Measurements from ENCODE around the gene UBE2V1.

The UBE2V1 gene

DNA sequence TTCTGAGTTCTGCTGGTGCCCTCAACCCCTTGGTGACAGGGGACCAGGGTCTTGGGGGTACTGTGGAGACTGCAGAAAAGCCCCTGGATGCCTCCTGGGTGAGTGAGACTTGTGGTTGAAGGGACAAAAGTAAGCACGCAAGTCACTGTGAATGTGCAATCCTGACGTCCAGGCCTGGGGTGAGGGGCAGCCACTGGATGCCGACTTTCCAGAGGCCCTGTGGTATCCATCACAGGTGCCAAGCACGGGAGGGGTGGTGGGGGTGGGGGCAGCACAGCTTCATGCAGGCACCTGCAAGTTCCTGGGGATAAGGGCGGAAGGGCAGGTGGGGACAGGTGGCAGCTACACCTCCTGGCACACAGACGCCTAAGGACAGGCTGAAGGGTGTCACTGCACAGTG lies 20.1 kb upstream of the UBE2V1 start:
- Histone ChIP-seq H3K27me3 (ENCODE audit: control insufficient read depth, insufficient read depth, low read length) (no peaks in the 10 kb centered on the region), H3K9me3 (ENCODE audit: control insufficient read depth, low read length) (no peaks in the 10 kb centered on the region), H3K36me3 (ENCODE audit: control insufficient read depth, insufficient read depth, low read length) (peaks cover 20% of the 10 kb centered on the region), H3K4me1 (ENCODE audit: control insufficient read depth, insufficient read depth, low read length) (peaks cover 14% of the 10 kb centered on the region), H3K9ac (ENCODE audit: low read length) (no peak overlapping the region), H3K4me3 (ENCODE audit: low read length) (no peak overlapping the region)

DNA sequence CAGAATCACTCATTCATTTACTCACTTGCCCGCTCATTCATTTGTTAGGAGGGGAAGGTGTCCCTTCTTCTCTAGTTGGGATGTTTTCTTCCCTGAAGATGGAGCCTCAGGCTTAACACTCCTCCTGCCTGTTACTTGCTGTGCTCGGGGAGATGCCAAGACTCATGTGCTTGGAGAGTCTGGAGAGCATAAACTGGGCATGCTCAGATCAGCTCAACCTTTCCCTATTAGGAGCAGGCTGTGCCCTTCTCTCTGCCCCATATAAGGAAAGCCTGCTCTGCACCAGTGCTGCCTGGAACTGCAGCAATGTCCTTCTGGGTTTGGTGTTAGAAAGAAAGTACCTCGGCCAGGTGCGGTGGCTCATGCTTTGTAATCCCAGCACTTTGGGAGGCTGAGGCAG lies 18.0 kb upstream of the UBE2V1 start:
- Histone ChIP-seq H3K36me3 (ENCODE audit: control insufficient read depth, insufficient read depth, low read length) (peaks cover 24% of the 10 kb centered on the region), H3K4me1 (ENCODE audit: control insufficient read depth, insufficient read depth, low read length) (peaks cover 27% of the 10 kb centered on the region), H3K9ac (ENCODE audit: low read length) (no peak overlapping the region), H3K4me3 (ENCODE audit: low read length) (no peak overlapping the region), H3K9me3 (ENCODE audit: control insufficient read depth, low read length) (no peaks in the 10 kb centered on the region), H3K27me3 (ENCODE audit: control insufficient read depth, insufficient read depth, low read length) (no peaks in the 10 kb centered on the region)

DNA sequence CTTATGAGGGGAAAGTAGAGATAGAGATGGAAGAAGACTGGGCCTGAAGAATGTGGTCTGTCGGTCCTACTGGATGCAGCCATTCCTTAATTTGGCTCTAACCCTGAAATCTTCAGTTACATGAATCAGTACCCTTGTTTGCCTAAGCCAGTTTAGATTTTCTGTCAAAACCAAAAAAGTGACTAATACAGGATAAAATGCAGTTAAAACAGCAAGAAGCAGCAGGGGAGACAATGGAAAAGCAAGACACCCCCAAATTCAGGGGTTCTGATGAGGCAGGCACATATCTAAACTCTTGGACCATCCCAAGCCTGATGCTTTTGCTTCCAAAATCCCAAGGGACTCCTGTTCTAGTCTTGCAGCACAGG lies 17.4 kb upstream of the UBE2V1 start:
- Histone ChIP-seq H3K4me3 (ENCODE audit: low read length) (no peak overlapping the region), H3K4me1 (ENCODE audit: control insufficient read depth, insufficient read depth, low read length) (peaks cover 27% of the 10 kb centered on the region), H3K9ac (ENCODE audit: low read length) (no peak overlapping the region), H3K27me3 (ENCODE audit: control insufficient read depth, insufficient read depth, low read length) (no peaks in the 10 kb centered on the region), H3K36me3 (ENCODE audit: control insufficient read depth, insufficient read depth, low read length) (peaks cover 24% of the 10 kb centered on the region), H3K9me3 (ENCODE audit: control insufficient read depth, low read length) (no peaks in the 10 kb centered on the region)

DNA sequence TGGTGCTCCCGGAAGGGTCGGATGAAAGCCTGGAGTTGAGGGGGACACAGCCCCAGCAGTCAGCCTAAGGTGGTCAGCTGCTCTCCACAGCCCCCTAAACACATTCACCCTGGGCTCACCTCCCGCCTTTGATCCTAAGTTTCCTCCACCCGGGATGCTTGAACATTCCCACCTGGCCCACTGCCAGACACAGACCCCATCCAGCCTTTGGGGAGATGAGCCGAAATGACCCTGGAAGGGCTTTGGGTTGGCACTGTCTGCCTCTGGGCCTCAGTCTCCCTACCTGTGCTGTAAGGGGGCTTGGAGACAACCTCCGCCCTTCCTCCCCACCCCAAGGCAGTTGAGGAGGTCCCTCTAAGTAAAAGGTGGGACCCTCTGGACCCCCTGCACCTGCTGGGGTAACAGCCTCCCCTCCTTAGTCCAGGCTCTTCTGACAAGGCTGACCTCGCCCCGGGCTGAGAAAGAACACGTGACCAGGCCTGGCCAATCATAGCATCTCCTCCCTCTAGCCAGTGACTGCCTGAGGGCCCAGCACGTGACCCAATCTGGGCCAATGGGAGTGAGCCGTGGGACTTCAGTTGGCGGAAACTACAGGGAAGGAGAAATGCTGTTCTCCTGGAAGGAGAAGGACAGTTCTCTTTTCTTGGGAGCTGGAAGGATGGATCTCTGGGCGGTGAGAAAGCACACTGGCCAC lies 16.9 kb upstream of the UBE2V1 start:
- Histone ChIP-seq H3K4me1 (ENCODE audit: control insufficient read depth, insufficient read depth, low read length) (peaks cover 27% of the 10 kb centered on the region), H3K4me3 (ENCODE audit: low read length) (no peak overlapping the region), H3K27me3 (ENCODE audit: control insufficient read depth, insufficient read depth, low read length) (no peaks in the 10 kb centered on the region), H3K36me3 (ENCODE audit: control insufficient read depth, insufficient read depth, low read length) (peaks cover 24% of the 10 kb centered on the region), H3K9ac (ENCODE audit: low read length) (no peak overlapping the region), H3K9me3 (ENCODE audit: control insufficient read depth, low read length) (no peaks in the 10 kb centered on the region)

DNA sequence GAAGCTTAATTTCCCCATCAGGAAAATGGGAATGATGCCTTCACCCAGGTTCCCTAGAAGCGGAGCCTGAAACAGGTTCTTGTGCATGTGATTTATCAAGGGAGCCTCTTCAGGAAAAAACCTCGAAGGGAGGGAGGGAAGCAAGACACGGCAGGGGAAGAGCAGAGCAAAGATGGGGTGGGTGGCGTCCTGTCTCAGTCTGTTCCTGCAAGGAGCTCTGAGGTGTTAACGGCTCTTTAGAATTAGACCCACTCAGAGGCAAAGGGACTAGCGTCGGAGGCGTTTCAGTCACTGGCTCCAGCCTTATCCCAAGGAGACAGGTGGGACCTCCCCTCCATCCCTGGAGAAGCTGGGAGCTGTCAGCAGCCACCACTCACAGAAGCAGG lies 15.6 kb upstream of the UBE2V1 start:
- H3K9ac ChIP-seq (ENCODE audit: low read length) = no peak overlapping the region
- peaks cover 24% of the 10 kb centered on the region for H3K36me3 ChIP-seq (ENCODE audit: control insufficient read depth, insufficient read depth, low read length)
- no peaks in the 10 kb centered on the region for H3K27me3 ChIP-seq (ENCODE audit: control insufficient read depth, insufficient read depth, low read length)
- peaks cover 27% of the 10 kb centered on the region for H3K4me1 ChIP-seq (ENCODE audit: control insufficient read depth, insufficient read depth, low read length)
- no peaks in the 10 kb centered on the region for H3K9me3 ChIP-seq (ENCODE audit: control insufficient read depth, low read length)
- no peak overlapping the region for H3K4me3 ChIP-seq (ENCODE audit: low read length)

DNA sequence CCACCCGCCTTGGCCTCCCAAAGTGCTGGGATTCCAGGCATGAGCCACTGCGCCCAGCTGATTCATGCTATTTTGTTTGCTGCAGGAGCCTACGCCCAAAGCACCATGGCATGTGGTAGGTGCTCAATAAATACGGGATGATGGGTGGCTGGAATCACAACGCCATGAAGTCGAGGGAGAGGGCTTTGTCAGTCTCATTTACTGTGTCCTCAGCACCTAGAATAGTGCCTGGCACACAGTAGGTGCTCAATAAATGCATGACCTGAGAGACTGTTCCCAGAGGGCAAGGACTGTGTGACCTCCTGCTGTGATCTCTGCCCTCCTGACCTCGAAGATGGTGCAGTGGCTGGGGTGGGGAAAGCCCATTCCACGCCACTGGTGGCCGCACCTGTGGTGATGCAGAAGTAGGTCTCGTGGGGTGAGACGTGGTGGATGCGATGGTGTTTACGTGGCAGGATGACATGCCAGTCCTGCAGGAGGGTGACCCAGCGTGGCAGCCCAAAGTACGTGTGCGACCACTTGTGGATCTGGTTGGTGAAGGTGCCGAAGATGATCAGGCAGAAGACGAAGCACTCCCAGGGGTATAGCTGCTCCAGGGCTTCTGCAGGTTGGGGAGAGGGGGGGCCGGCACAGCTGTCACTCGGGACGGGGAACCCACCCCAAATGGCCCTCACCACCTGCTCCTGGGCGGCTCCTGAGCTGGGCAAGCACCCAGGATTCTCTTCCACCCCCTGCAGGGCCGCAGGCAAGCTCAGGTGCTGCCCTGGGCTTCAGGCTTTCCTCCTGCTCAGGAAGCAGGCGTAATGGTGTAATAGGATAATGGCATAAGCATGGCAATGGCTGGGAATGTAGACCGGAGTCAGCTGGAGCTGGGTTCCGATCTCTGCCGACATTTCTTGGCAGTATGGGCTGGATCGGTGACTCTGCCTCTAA lies 14.9 kb upstream of the UBE2V1 start:
- Histone ChIP-seq H3K4me3 (ENCODE audit: low read length) (no peak overlapping the region), H3K9me3 (ENCODE audit: control insufficient read depth, low read length) (no peaks in the 10 kb centered on the region), H3K4me1 (ENCODE audit: control insufficient read depth, insufficient read depth, low read length) (peaks cover 27% of the 10 kb centered on the region), H3K27me3 (ENCODE audit: control insufficient read depth, insufficient read depth, low read length) (no peaks in the 10 kb centered on the region), H3K36me3 (ENCODE audit: control insufficient read depth, insufficient read depth, low read length) (peaks cover 24% of the 10 kb centered on the region), H3K9ac (ENCODE audit: low read length) (no peak overlapping the region)

DNA sequence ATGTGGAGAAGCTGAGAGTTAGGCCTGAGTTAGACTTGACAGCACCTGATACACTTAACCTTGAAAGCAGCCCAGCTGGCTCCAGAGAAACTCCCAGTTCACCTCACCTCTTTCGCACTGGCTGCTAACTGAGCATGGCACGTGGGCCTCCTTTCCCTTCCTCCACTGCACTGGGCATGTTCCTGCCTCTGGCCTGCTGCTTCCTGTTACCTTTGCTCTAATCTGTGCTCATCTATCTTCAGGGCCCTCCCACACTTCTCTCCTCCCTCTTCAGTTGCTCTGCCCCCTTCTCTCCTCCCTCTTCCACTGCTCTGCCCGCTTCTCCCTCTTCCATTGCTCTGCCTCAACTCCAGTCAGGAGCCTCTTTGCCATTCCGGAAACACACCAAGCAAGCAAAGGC lies 13.7 kb upstream of the UBE2V1 start:
- Histone ChIP-seq H3K4me1 (ENCODE audit: control insufficient read depth, insufficient read depth, low read length) (peaks cover 25% of the 10 kb centered on the region), H3K27me3 (ENCODE audit: control insufficient read depth, insufficient read depth, low read length) (no peaks in the 10 kb centered on the region), H3K4me3 (ENCODE audit: low read length) (no peak overlapping the region), H3K9ac (ENCODE audit: low read length) (no peak overlapping the region), H3K36me3 (ENCODE audit: control insufficient read depth, insufficient read depth, low read length) (peaks cover 24% of the 10 kb centered on the region), H3K9me3 (ENCODE audit: control insufficient read depth, low read length) (no peaks in the 10 kb centered on the region)

DNA sequence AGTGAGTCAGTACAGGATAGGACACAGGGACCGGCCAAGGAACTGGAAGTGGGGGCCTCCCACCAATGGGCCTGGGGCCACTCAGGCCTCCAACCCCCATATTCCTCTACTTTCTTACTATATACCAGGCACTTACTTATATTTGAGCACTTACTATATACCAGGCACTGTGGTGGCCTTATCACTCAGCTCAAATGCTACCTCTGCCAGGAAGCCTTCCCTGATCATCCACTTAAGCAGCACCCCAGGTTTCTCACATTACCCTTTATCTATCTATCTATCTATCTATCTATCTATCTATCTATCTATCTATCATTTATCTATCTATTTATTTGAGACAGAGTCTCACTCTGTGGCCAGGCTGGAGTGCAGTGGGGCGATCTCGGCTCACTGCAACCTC lies 12.3 kb upstream of the UBE2V1 start:
- no peak overlapping the region for H3K4me3 ChIP-seq (ENCODE audit: low read length)
- H3K9ac ChIP-seq (ENCODE audit: low read length) = no peak overlapping the region
- no peaks in the 10 kb centered on the region for H3K9me3 ChIP-seq (ENCODE audit: control insufficient read depth, low read length)
- H3K4me1 ChIP-seq (ENCODE audit: control insufficient read depth, insufficient read depth, low read length) = peaks cover 26% of the 10 kb centered on the region
- H3K27me3 ChIP-seq (ENCODE audit: control insufficient read depth, insufficient read depth, low read length) = no peaks in the 10 kb centered on the region
- peaks cover 18% of the 10 kb centered on the region for H3K36me3 ChIP-seq (ENCODE audit: control insufficient read depth, insufficient read depth, low read length)

DNA sequence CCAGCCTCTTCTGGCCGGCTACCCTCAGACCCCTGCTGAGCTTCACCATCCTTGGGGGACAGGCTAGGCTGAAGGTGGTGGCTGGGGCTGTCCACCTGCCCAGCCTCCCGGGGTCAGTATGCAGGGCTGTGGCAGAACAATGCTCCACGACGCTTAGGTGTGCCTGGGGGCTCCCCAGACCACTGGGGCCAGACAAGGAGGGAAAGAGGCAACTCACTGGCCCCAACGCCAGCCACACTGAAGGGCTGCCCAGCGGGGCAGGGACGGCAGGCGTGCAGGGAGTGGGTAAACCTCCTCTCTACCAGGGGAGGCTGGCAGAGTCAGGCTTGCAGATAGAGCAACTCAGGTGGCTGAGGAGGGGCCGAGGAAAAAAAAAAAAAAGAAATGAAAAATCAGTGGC lies 11.5 kb upstream of the UBE2V1 start:
- H3K27me3 ChIP-seq (ENCODE audit: control insufficient read depth, insufficient read depth, low read length) = no peaks in the 10 kb centered on the region

DNA sequence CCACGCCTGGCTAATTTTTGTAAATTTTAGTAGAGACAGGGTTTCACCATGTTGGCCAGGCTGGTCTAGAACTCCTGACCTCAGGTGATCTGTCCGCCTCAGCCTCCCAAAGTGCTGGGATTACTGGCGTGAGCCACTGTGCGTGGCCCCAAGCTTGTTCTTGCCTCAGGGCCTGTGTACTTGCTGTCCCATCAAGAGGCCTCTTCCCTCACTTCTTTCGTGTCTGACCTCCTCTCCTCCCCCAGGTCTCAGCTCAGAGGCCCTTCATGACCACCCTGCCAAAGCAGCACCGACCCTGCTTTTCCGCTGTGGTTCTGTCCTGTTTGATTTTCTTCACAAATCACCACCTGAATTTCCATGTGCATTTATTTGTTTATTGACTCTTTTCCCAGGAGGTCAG lies 10.5 kb upstream of the UBE2V1 start:
- H3K9me3 ChIP-seq (ENCODE audit: control insufficient read depth, low read length) = no peaks in the 10 kb centered on the region
- H3K4me3 ChIP-seq (ENCODE audit: low read length) = no peak overlapping the region
- H3K36me3 ChIP-seq (ENCODE audit: control insufficient read depth, insufficient read depth, low read length) = peaks cover 7% of the 10 kb centered on the region
- no peaks in the 10 kb centered on the region for H3K27me3 ChIP-seq (ENCODE audit: control insufficient read depth, insufficient read depth, low read length)
- no peak overlapping the region for H3K9ac ChIP-seq (ENCODE audit: low read length)
- peaks cover 22% of the 10 kb centered on the region for H3K4me1 ChIP-seq (ENCODE audit: control insufficient read depth, insufficient read depth, low read length)

More for the DNA sequence above, 11.5 kb upstream of the UBE2V1 start:
- Histone ChIP-seq H3K36me3 (ENCODE audit: control insufficient read depth, insufficient read depth, low read length) (peaks cover 17% of the 10 kb centered on the region), H3K9me3 (ENCODE audit: control insufficient read depth, low read length) (no peaks in the 10 kb centered on the region), H3K4me1 (ENCODE audit: control insufficient read depth, insufficient read depth, low read length) (peaks cover 22% of the 10 kb centered on the region), H3K9ac (ENCODE audit: low read length) (no peak overlapping the region), H3K4me3 (ENCODE audit: low read length) (no peak overlapping the region)

DNA sequence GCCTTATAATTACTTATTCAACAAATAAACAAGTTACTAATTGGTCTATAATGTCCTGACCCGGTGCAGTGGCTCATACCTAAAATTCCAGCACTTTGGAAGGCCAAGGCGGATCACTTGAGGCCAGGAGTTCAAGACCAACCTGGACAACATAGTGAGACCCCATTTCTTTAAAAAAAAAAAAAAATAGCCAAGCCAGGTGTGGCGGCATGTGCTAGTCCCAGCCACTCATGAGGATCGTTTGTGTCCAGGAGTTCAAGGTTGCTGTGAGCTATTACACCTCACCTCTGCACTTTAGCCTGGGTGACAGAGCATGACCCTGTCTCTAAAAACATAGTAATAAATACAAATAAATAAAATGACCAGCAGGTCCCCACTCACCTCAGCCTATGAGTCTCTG lies 9.8 kb upstream of the UBE2V1 start:
- Histone ChIP-seq H3K9ac (ENCODE audit: low read length) (no peak overlapping the region), H3K9me3 (ENCODE audit: control insufficient read depth, low read length) (no peaks in the 10 kb centered on the region), H3K27me3 (ENCODE audit: control insufficient read depth, insufficient read depth, low read length) (no peaks in the 10 kb centered on the region), H3K4me3 (ENCODE audit: low read length) (no peak overlapping the region), H3K36me3 (ENCODE audit: control insufficient read depth, insufficient read depth, low read length) (peaks cover 4% of the 10 kb centered on the region), H3K4me1 (ENCODE audit: control insufficient read depth, insufficient read depth, low read length) (peaks cover 22% of the 10 kb centered on the region)

DNA sequence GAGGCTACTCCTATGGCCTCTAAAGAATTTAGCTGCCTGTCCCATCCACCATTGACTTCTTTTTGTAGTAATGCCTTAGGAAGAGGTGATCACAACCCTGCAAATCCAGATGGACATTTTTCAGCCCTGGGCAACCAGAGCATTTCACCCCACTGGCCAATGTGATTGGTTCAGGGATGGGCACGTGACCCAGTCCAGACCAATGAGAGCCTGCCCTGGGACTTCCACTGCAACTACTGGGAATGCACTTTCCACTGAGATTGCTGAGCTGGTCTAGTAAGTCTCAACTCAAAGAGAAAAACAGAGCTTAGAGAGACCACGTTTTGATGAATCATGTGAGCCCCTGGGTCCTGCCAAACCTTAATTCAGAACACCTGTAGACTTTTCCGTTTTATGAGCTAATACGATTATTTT lies 8.9 kb upstream of the UBE2V1 start:
- no peaks in the 10 kb centered on the region for H3K36me3 ChIP-seq (ENCODE audit: control insufficient read depth, insufficient read depth, low read length)
- no peak overlapping the region for H3K4me3 ChIP-seq (ENCODE audit: low read length)
- no peaks in the 10 kb centered on the region for H3K9me3 ChIP-seq (ENCODE audit: control insufficient read depth, low read length)
- peaks cover 13% of the 10 kb centered on the region for H3K4me1 ChIP-seq (ENCODE audit: control insufficient read depth, insufficient read depth, low read length)
- H3K9ac ChIP-seq (ENCODE audit: low read length) = no peak overlapping the region
- no peaks in the 10 kb centered on the region for H3K27me3 ChIP-seq (ENCODE audit: control insufficient read depth, insufficient read depth, low read length)
